ENCODE data around the gene RASGRP3.

The RASGRP3 gene

GRCh38 chr2:33475224-33476130, 972 bp upstream of the RASGRP3 start:
- TF ChIP-seq ZBTB7A (IDR thresholded peaks at IDR 0.05; ENCODE audit: low read depth): no peak
- TF ChIP-seq CEBPB (IDR thresholded peaks at IDR 0.05): no peak
- no peak for TF ChIP-seq TAF1 (IDR thresholded peaks at IDR 0.05; ENCODE audit: low read depth)
- TF ChIP-seq YY1 (IDR thresholded peaks at IDR 0.05; ENCODE audit: low read depth): no peak
- peak; percentile 57 for TF ChIP-seq RAD21 (IDR thresholded peaks at IDR 0.05; ENCODE audit: low read depth)
- TF ChIP-seq TEAD4 (IDR thresholded peaks at IDR 0.05): no peak
- TF ChIP-seq EP300 (IDR thresholded peaks at IDR 0.05; ENCODE audit: borderline replicate concordance): no peak
- no peak for TF ChIP-seq TCF12 (IDR thresholded peaks at IDR 0.05; ENCODE audit: low read depth)
- TF ChIP-seq EGR1 (IDR thresholded peaks at IDR 0.05): no peak

GRCh38 chr2:33476793-33477190, 343 bp downstream of the RASGRP3 start:
- TF ChIP-seq YY1 (IDR thresholded peaks at IDR 0.05; ENCODE audit: low read depth) (no peak), FOXM1 (IDR thresholded peaks at IDR 0.05; ENCODE audit: borderline replicate concordance, low read depth) (no peak), NFIC (IDR thresholded peaks at IDR 0.05) (no peak), TAF1 (IDR thresholded peaks at IDR 0.05; ENCODE audit: low read depth) (no peak), CREB1 (IDR thresholded peaks at IDR 0.05; ENCODE audit: low read depth) (no peak), EGR1 (IDR thresholded peaks at IDR 0.05) (no peak), MAX (IDR thresholded peaks at IDR 0.05) (no peak), ZBTB7A (IDR thresholded peaks at IDR 0.05; ENCODE audit: low read depth) (no peak), EP300 (IDR thresholded peaks at IDR 0.05; ENCODE audit: borderline replicate concordance) (no peak), TCF12 (IDR thresholded peaks at IDR 0.05; ENCODE audit: low read depth) (no peak), USF1 (IDR thresholded peaks at IDR 0.05) (no peak)

GRCh38 chr2:33477473-33478468, 1.3 kb downstream of the RASGRP3 start:
- TF ChIP-seq USF1 (IDR thresholded peaks at IDR 0.05) (no peak), YY1 (IDR thresholded peaks at IDR 0.05; ENCODE audit: low read depth) (no peak), CEBPB (IDR thresholded peaks at IDR 0.05) (no peak), TAF1 (IDR thresholded peaks at IDR 0.05; ENCODE audit: low read depth) (no peak), MAX (IDR thresholded peaks at IDR 0.05) (no peak), FOXM1 (IDR thresholded peaks at IDR 0.05; ENCODE audit: borderline replicate concordance, low read depth) (no peak), EP300 (IDR thresholded peaks at IDR 0.05; ENCODE audit: borderline replicate concordance) (no peak), RAD21 (IDR thresholded peaks at IDR 0.05; ENCODE audit: low read depth) (no peak), TEAD4 (IDR thresholded peaks at IDR 0.05) (no peak), CREB1 (IDR thresholded peaks at IDR 0.05; ENCODE audit: low read depth) (no peak)

GRCh38 chr2:33478968-33479731, 2.7 kb downstream of the RASGRP3 start:
- TF ChIP-seq CEBPB (IDR thresholded peaks at IDR 0.05) (no peak), REST (IDR thresholded peaks at IDR 0.05; ENCODE audit: low read depth) (no peak), RAD21 (IDR thresholded peaks at IDR 0.05; ENCODE audit: low read depth) (no peak), USF1 (IDR thresholded peaks at IDR 0.05) (no peak), YY1 (IDR thresholded peaks at IDR 0.05; ENCODE audit: low read depth) (no peak), ZBTB7A (IDR thresholded peaks at IDR 0.05; ENCODE audit: low read depth) (no peak), TCF12 (IDR thresholded peaks at IDR 0.05; ENCODE audit: low read depth) (no peak), EGR1 (IDR thresholded peaks at IDR 0.05) (no peak), MAX (IDR thresholded peaks at IDR 0.05) (no peak), CREB1 (IDR thresholded peaks at IDR 0.05; ENCODE audit: low read depth) (no peak), TEAD4 (IDR thresholded peaks at IDR 0.05) (no peak), TAF1 (IDR thresholded peaks at IDR 0.05; ENCODE audit: low read depth) (no peak), NFIC (IDR thresholded peaks at IDR 0.05) (no peak), EP300 (IDR thresholded peaks at IDR 0.05; ENCODE audit: borderline replicate concordance) (no peak), FOXM1 (IDR thresholded peaks at IDR 0.05; ENCODE audit: borderline replicate concordance, low read depth) (no peak)

GRCh38 chr2:33482518-33482917, 6.1 kb downstream of the RASGRP3 start:
- TF ChIP-seq REST (IDR thresholded peaks at IDR 0.05; ENCODE audit: low read depth) (no peak), ZBTB7A (IDR thresholded peaks at IDR 0.05; ENCODE audit: low read depth) (no peak), FOXM1 (IDR thresholded peaks at IDR 0.05; ENCODE audit: borderline replicate concordance, low read depth) (no peak), YY1 (IDR thresholded peaks at IDR 0.05; ENCODE audit: low read depth) (no peak), MAX (IDR thresholded peaks at IDR 0.05) (no peak), TCF12 (IDR thresholded peaks at IDR 0.05; ENCODE audit: low read depth) (no peak), CEBPB (IDR thresholded peaks at IDR 0.05) (no peak), USF1 (IDR thresholded peaks at IDR 0.05) (no peak), TEAD4 (IDR thresholded peaks at IDR 0.05) (no peak), TAF1 (IDR thresholded peaks at IDR 0.05; ENCODE audit: low read depth) (no peak)

Data from Ishikawa (cell line).